GM13976 (cell line): ENCODE data around the gene TMEM161B.

Experiments
- DNase-seq: peaks from one replicate; pipeline ENCODE4 v3.0.0; 2012; ENCODE audit warnings: low spot score
- CTCF ChIP-seq: IDR thresholded peaks from 2 replicates; pipeline ENCODE4 v1.5.1; 2012; ENCODE audit warnings: borderline replicate concordance, mild to moderate bottlenecking; ENCODE audit not compliant: insufficient read depth; ENCODE audit errors: extremely low read depth, missing control alignments, control extremely low read depth
- in situ Hi-C: fragments of 300-500 bp; cut with MboI; formaldehyde crosslinking; loops from one replicate; pipeline ENCODE4 v1.12.0; 2022; ENCODE audit warnings: low sequenced_read_pairs, mixed read lengths, inconsistent platforms; ENCODE audit not compliant: unreplicated experiment

TMEM161B gene

GRCh38 chr5:88263349-88263748, 5.3 kb downstream of the TMEM161B start:
- no peak for DNase-seq
- TF ChIP-seq CTCF: no peak
- in situ Hi-C loops: no loop called here

- no peak for DNase-seq
- no peak for TF ChIP-seq CTCF
- in situ Hi-C loops: no loop called here
Measured at GRCh38 chr5:88262116-88262515, 6.5 kb downstream of the TMEM161B start.

GRCh38 chr5:88258636-88259035, 10.0 kb downstream of the TMEM161B start:
- DNase-seq: no peak
- no peak for TF ChIP-seq CTCF
- in situ Hi-C loops: no loop called here

- no peak for DNase-seq
- in situ Hi-C loops: no loop called here
- no peak for TF ChIP-seq CTCF
Measured at GRCh38 chr5:88256872-88257271, 11.8 kb downstream of the TMEM161B start.

GRCh38 chr5:88256037-88256436, 12.6 kb downstream of the TMEM161B start:
- no peak for DNase-seq
- in situ Hi-C loops: no loop called here
- TF ChIP-seq CTCF: no peak

- in situ Hi-C loops: no loop called here
- DNase-seq: no peak
- TF ChIP-seq CTCF: no peak
Measured at GRCh38 chr5:88254320-88254719, 14.3 kb downstream of the TMEM161B start.
